Transverse colon (tissue), 4 donors: ENCODE results near the gene CCR5AS.

ENCODE experiments used
- DNase-seq: peaks from one replicate; pipeline ENCODE4 v3.0.0-alpha.2; 2019
- H3K27ac ChIP-seq, 4 donors: fragments of 200-600 bp; sonication (generic); 2 replicates each; pipeline ENCODE4 v1.5.1; 2016 to 2018; ENCODE audit warnings: inconsistent platforms in 4 of 4
- H3K27me3 ChIP-seq: fragments of 200-600 bp; sonication (generic); 2 replicates; pipeline ENCODE4 v1.5.1; 2017; ENCODE audit warnings: inconsistent platforms
- H3K36me3 ChIP-seq, 4 donors: fragments of 200-600 bp; sonication (generic); 2 replicates each; pipeline ENCODE4 v1.5.1; 2017 to 2019; ENCODE audit warnings: inconsistent platforms in 4 of 4
- H3K4me1 ChIP-seq, 4 donors: fragments of 200-600 bp; sonication (generic); 2 replicates each; pipeline ENCODE4 v1.5.1; 2017 to 2020; ENCODE audit warnings: inconsistent platforms in 4 of 4
- H3K4me3 ChIP-seq, 4 donors: fragments of 200-600 bp; sonication (generic); 1 replicate in 1 of 4; 2 replicates in 3 of 4; pipeline versions ENCODE4 v1.5.1 to v1.6.1; 2017 to 2019; ENCODE audit warnings: inconsistent platforms in 4 of 4
- H3K9me3 ChIP-seq, 2 donors: fragments of 200-600 bp; sonication (generic); 2 replicates each; pipeline ENCODE4 v1.5.1; 2017 to 2019; ENCODE audit warnings: inconsistent platforms in 2 of 2
- CTCF ChIP-seq, 5 experiments: fragments of 200-600 bp in 3 of 5; fragments of 450-650 bp in 2 of 5; sonication (generic) in 3 of 5; IDR thresholded peaks; 1 replicate in 2 of 5; 2 replicates in 3 of 5; pipeline ENCODE4 v1.5.1; 2016 to 2017; ENCODE audit warnings: antibody characterized with exemption in 5 of 5, inconsistent platforms in 3 of 5, mild to moderate bottlenecking in 2 of 5, moderate library complexity in 1 of 5
- EP300 ChIP-seq: sonication (generic); formaldehyde crosslinking; IDR thresholded peaks from one replicate; pipeline ENCODE4 v1.6.1; 2017; ENCODE audit warnings: antibody characterized with exemption, low read depth
- POLR2A ChIP-seq: fragments of 450-650 bp; IDR thresholded peaks from one replicate; pipeline ENCODE4 v1.6.1; 2016; ENCODE audit warnings: antibody characterized with exemption, mild to moderate bottlenecking, moderate library complexity
- POLR2AphosphoS5 ChIP-seq, 3 donors: sonication (generic); formaldehyde crosslinking; IDR thresholded peaks; one replicate each; pipeline ENCODE4 v1.6.1; 2016; ENCODE audit warnings: antibody characterized with exemption in 3 of 3
- WGBS, 2 donors: methylation state at CpG; one replicate each; pipeline ENCODE4 v1.1.5; 2018; ENCODE audit warnings: low coverage in 1 of 2; 5-methylcytosine and 5-hydroxymethylcytosine counted together
- in situ Hi-C, 4 donors: fragments of 200-750 bp; cut with MboI; loops; one replicate each; pipeline versions ENCODE4 v1.15.0 to v1.15.1; 2017; ENCODE audit warnings: low sequenced_read_pairs in 3 of 4, low pct_ligation_motif_present in 1 of 4, low pct_unique_long_range_greater_than_20kb in 1 of 4
- intact Hi-C: fragments of 100-400 bp; cut with DNase I; formaldehyde crosslinking; loops from one replicate; pipeline ENCODE4 v1.15.1; 2023; ENCODE audit warnings: low total_unique reads

CCR5AS gene

DNA sequence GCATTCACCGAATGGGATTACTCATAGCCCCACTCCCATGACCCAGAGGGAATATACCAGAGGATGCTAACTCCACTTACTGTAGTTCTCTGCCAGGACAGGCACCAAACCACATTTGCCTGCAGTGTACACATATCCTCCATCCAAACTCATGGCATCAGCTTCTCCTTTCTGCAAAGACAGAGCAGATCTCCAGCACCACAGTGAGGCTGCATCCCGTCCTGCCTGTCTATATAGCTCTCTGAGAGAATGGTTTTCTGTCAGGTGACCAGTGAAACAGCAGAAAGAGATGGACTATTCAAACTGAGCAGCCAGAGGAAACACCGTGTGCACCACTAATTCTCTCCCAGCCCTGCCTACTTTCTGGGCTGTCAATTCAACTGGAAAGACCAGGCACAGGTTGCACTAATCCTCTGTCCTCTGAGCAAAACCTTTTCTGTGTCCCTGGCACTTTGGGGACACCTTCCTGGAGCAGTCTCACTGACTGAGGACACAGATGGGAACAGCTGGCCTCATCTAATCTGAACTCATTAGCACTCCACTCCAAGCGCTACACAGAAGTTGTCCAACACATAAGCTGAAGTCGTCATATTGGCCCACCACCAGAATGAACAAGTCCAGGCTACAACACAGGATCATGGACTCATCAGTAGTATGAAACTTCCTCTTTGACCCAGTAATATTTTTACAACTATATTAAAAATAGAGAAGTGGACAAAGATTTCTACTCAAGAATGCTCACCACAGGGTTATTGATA lies 40.5 kb upstream of the CCR5AS start:
- in situ Hi-C loops = loop anchor here in 2 of 4 donors (10.0 to 25.0 kb wide), 2 partner anchors 363 to 685 kb away; no protein-coding TSS in a partner anchor
- 71 to 86% methylated on average over 1 to 5 of the region's 5 CpGs for WGBS, 2 donors
- Histone ChIP-seq H3K27ac (no peak overlapping the region), H3K4me3 (no peak overlapping the region), H3K9me3 (no peaks in the 10 kb centered on the region), H3K4me1 (peaks cover 0 to 6% (median 2%) of the 10 kb centered on the region in 4 donors), H3K36me3 (no peaks in the 10 kb centered on the region), H3K27me3 (no peaks in the 10 kb centered on the region)
- intact Hi-C loops = no loop called here
- DNase-seq = no peak
- no peak for TF ChIP-seq CTCF (IDR thresholded peaks at IDR 0.05)
- TF ChIP-seq POLR2AphosphoS5 (IDR thresholded peaks at IDR 0.05) = no peak
- no peak for TF ChIP-seq EP300
- no peak for TF ChIP-seq POLR2A

- WGBS, 2 donors = 45 to 49% methylated on average over 5 to 16 of the region's 16 CpGs
Observed at GRCh38 chr3:46442576-46443530, 36.0 kb upstream of the CCR5AS start.

GRCh38 chr3:46440531-46441294 lies 33.8 kb upstream of the CCR5AS start:
- peaks cover 0 to 6% (median 2%) of the 10 kb centered on the region in 4 donors for H3K4me1 ChIP-seq
- H3K4me3 ChIP-seq = no peak overlapping the region
- no peak overlapping the region for H3K27ac ChIP-seq
- H3K27me3 ChIP-seq = no peaks in the 10 kb centered on the region
- in situ Hi-C loops = loop anchor here in 2 of 4 donors (10.0 to 25.0 kb wide), 2 partner anchors 356 to 678 kb away; no protein-coding TSS in a partner anchor
- no peaks in the 10 kb centered on the region for H3K36me3 ChIP-seq
- DNase-seq = peak; percentile 21
- WGBS, 2 donors = 69 to 74% methylated on average over 4 of the region's 4 CpGs
- H3K9me3 ChIP-seq = no peaks in the 10 kb centered on the region
- intact Hi-C loops = no loop called here
- TF ChIP-seq POLR2AphosphoS5 (IDR thresholded peaks at IDR 0.05) = no peak
- no peak for TF ChIP-seq CTCF (IDR thresholded peaks at IDR 0.05)
- no peak for TF ChIP-seq POLR2A
- TF ChIP-seq EP300 = no peak

More at GRCh38 chr3:46442576-46443530, 36.0 kb upstream of the CCR5AS start:
- no peak overlapping the region for H3K27ac ChIP-seq
- no peaks in the 10 kb centered on the region for H3K9me3 ChIP-seq
- in situ Hi-C loops (loop anchor here in 2 of 4 donors (10.0 to 25.0 kb wide), 2 partner anchors 358 to 681 kb away; no protein-coding TSS in a partner anchor), intact Hi-C loops (no loop called here)
- no peaks in the 10 kb centered on the region for H3K27me3 ChIP-seq
- TF ChIP-seq CTCF (IDR thresholded peaks at IDR 0.05) (peak in 3 of 5 experiments; percentile 71 to 83 (median 76)), POLR2A (no peak)
- no peaks in the 10 kb centered on the region for H3K36me3 ChIP-seq
- peak; percentile 72 for DNase-seq
- H3K4me1 ChIP-seq = peaks cover 0 to 6% (median 2%) of the 10 kb centered on the region in 4 donors
- no peak overlapping the region for H3K4me3 ChIP-seq
